Measurements from ENCODE around the gene AUTS2.

Gene AUTS2

DNA sequence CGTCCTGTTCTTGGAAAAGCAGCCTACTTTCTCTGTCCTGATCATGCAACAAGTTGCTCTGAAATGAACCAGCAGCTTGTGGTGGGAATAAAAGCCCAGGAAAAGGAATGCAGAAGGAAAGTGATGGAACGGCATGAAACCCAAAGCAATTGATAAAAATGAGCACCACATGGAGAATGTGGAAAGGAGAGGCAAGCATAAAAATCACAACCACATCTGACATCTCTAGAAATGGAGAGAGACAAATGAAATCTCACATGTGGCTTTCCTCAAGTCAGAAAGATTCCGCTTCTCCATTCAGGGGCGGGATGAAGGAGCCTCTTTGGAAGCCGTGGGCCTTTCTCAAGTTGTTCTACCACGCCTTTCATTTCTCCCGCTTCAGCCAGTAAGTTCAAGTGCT is 902.0 kb downstream of the AUTS2 start:
- DNase-seq (ENCODE audit: low spot score), result no peak

DNA sequence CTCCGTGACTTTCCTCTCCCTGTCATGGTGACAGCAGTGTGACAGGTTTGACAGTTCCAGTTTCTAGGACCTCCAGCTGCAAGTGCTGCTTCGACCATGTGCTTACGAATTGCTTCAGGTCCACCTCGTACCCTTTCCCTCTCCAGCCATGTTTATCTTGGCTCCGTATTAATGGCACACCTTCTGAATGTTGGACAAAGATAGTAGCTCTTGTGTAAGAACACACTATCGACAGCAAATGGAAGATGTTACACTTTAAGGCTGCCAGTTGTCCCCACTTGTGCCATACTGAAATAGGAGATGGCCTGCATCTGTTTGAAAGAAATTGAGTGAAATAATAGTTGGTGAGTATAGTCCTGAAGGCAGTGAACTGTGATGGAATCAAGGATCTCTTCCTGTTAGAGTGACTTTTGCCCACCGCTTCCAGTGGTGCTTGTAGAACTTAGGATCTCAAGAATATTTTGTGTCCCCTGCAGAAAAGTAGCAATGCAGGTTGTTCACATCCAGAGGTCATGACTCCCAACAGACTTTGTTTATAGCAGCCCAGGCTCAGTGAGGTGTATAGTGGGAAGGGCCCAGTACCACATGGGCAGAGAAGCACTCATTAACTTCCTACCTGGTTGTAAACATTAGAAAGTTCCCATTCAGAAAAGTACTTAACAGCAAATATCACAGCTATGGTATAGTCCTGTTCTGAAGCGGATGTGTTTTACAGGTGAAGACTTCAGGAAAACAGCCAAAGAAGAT is 904.0 kb downstream of the AUTS2 start:
- no peak for DNase-seq (ENCODE audit: low spot score)

DNA sequence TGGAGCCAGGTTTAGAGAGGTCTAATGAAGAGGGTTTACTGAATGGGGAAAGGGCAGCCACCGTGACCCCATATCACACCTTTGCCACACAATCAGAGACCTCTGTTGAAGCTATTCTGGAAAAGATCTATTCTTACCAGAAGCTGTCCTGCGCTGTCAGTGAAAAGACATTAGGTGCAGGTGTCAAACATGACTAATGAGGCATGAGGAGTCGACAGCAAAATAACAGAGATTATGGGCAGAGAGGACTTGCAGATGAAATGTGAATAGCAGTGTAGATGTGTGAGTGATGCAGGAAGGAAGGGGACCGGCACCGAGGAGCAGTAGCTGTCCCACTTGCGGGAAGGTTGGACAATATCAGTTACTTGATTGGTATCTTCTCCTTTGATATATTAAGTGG is 906.0 kb downstream of the AUTS2 start:
- DNase-seq (ENCODE audit: low spot score), result no peak

DNA sequence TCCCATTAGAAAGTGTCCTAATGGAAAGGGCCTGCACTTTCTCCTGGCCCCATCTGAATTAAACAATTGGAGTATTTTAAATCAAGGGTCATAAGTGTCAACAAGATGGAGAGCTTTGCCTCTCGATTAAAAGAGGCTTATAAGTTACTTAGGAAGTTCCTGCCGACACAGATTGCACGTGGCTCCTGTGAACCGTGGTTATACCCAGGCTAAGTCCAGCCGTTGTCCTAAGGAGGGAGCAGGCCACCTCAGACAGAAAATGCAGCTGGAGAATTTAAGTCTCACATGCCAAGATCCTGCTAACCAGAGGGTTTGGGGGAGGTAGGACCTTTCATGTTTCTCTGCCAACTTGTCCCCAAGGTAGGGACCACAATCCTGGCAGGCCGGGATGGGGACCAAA is 907.2 kb downstream of the AUTS2 start:
- no peak for DNase-seq (ENCODE audit: low spot score)

DNA sequence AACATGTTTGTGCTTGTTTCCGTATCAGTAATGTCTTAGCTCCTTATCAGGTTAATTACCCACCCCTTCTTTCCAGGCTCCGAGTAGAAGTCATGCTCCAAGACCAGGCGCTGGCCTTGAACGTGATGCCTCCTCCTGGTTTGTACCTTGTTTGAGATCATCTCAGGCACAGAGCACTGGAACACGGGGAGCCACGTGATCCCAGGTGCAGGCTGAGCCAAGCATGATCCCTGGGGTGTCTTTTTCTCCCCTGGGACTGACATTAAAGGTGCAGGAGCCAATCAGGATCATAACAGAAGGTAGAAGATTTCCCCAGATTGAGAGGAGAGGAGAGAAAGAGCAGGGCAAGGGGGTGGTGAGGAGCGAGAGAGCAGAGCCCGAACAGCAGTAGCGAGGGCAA is 907.6 kb downstream of the AUTS2 start:
- no peak for DNase-seq (ENCODE audit: low spot score)

DNA sequence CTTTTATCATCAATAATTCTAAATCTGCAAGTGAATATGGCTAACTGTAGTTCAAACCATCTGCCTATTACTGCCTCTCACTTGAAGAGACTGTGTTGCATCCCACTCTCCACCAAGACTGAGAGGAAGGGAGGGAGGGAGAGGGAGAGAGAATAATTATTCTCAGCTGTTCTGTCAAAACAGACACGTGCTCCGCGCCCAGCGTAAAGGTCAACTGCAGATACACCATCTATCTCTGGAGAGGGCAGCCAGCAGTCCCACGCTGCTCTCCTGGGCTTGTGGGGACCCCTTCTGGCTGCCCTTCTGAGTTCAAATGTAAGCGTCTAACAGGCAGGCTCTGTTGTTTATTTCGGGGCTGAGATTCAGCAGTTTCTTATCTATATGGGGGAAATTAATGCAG is 908.2 kb downstream of the AUTS2 start:
- DNase-seq (ENCODE audit: low spot score), result no peak

DNA sequence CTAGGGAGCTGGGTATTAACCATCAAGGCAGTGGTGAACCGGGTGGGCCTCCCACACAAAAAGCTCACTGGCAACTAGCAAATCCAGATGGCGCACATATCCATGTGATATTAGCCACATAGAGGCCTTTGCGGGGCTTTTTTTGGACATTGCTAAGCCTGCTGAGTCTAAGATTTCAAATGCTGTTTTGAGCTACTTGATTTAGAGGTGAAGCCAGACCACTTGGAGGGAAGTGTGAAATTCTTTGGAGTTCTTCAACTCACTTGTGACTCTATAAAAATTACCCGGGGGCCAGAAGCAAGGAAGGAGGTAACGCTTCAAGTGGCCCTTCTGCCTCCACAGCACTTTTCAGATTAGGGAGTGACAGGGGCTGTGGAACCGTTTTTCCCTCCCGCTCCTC is 913.9 kb downstream of the AUTS2 start:
- DNase-seq (ENCODE audit: low spot score), result no peak

DNA sequence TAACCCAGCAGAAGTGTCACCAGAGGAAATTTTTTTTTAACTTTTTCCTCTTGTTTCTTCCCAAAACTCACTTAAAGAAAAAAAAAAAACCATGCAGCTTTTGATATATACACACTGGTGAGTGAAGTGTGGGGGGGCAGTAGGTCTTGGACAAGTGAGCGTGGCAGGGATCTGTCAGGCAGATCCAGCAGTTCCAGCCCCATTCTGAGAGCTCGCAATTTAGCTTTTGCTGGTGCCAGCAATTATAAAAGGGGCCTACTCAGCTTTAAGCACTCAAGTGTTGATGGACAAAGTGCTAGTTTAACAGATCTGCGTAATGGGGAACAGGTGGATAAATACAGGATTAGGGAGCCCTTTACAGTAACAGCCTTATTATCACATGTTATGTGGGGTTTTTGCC is 914.5 kb downstream of the AUTS2 start:
- DNase-seq (ENCODE audit: low spot score), result no peak

DNA sequence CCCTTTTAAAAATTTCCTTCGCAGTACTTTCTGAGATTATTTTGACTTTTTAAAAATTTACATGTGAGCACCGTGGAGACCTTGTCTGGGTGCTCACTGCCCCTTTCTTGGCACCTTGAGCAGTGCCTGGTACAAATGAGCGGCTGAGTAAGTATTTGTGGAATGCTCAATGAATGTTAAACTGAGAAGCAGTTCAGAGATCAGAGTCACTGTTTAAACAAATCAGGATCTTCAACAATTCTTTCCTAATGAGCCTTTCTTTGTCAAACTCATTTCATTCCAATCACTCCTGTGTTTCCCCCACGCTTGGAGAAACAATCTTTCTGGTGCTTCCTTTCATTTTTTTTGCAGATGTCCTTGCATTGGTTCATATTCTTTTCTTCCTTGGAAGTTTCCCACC is 922.3 kb downstream of the AUTS2 start:
- no peak for DNase-seq (ENCODE audit: low spot score)

DNA sequence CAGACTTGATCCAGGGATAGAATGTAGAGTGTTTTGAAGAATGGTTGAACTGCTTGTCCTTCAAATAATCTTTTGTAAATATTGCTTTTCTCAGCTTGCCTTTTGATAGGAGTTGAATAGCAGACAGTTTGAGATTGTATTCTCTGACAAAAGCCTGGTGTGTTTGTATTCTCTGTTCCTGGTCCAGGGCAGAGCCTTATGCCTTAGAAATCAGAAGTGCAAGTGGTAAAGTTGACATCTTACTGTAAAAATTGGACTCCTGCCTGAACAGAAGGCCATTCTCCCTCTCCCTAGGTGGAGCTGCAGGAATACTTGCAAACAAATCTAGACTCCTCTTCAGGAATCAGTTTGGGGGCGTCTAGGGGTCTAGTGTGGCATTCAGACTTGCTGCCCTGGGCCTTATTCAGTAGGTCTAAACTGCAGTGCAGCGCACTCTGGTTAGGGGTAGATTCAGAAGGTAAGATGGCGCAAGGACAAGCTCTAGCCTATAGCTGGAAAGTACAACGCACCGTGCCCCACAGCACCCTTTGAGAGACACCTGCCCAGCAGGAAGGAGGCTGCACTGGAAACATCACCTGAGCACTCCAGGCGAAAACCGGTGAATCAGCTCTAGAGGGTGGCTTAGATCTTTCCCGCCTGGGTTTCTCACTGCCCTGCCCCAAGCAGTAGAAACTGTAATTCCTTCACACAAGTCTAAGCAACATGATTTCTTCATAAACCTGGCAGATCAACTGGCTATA is 925.1 kb downstream of the AUTS2 start:
- DNase-seq (ENCODE audit: low spot score), result no peak

DNA sequence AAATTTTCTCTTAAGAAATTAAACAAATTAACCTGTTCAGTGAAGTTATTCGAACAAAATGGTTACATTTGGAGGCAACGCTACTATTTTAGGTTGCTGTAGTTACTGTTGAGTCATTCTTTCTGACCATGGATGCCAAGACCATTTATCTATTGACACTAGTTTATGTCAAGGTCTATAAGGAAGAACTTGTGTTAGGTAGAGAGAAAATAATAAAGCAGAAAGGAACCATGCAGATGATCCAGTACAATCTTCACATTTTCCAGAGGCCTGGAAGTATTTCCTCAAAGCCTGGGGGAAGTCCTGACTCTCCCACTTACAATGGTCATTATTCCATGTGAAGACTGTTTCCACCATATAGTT is 925.7 kb downstream of the AUTS2 start:
- DNase-seq (ENCODE audit: low spot score), result no peak

DNA sequence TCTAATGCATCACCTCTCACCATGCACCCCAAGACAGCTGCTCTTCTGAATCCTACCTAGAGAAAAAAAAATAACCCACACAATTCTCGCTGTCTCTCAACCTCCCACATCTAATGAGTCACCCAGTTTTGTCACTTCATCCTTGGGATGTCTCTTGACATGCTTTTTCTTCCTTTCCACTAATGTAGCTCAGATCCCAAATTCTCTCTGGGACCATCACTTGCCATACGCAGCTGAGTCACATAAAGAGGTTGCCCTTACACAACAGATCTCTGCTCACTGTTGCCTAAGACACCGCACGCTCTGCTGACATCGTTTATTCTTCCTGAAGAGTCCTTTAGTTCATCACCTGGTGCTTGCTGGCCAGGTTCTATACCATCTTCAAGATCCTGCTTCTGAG is 927.7 kb downstream of the AUTS2 start:
- no peak for DNase-seq (ENCODE audit: low spot score)

DNA sequence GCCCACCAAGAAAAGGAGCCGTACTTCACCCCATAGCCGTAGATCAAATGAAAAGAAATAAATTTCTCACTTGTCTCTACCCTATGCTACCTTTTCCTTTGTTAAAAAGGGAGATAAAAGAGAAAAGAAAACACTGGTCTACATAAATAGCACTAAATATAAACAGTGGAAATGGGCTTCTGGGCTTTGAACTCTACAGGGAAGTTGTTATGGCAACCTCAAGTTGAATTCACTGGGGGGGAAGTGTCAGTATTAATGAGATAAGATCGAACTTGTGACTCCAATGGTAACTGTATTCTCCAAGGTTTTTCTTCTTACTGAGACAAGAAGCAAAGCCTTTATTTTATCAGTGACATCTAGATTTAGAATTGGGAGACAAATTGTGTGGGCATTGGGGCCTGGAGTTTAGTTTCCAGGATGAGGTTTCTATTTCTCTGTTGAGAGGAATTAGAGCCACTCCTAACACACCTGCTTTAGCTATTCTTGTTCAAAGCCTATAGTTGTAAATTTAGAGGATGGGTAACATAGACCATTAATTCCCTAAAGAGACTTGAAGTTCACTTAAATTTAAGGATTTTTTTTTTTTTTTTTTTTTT is 929.3 kb downstream of the AUTS2 start:
- DNase-seq (ENCODE audit: low spot score), result no peak

DNA sequence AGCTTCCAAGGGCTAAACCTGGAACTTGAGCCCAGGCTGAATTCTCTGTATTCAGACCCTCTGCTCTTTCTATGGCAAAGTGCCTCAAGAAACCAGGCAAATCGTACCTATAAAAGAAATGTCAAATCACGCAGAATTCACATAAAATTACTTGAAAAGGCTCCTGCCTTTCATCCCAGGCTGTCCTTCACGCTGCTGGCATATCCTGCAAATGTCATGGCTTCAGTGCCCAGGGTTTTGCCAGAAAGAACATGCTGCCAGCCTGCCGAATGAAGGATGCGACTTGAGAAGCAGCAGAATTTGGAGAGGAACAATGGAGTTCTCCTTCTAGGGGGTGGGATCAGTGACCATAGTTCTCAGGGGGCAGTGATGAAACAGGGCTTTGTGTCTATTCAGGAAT is 931.2 kb downstream of the AUTS2 start:
- no peak for DNase-seq (ENCODE audit: low spot score)

DNA sequence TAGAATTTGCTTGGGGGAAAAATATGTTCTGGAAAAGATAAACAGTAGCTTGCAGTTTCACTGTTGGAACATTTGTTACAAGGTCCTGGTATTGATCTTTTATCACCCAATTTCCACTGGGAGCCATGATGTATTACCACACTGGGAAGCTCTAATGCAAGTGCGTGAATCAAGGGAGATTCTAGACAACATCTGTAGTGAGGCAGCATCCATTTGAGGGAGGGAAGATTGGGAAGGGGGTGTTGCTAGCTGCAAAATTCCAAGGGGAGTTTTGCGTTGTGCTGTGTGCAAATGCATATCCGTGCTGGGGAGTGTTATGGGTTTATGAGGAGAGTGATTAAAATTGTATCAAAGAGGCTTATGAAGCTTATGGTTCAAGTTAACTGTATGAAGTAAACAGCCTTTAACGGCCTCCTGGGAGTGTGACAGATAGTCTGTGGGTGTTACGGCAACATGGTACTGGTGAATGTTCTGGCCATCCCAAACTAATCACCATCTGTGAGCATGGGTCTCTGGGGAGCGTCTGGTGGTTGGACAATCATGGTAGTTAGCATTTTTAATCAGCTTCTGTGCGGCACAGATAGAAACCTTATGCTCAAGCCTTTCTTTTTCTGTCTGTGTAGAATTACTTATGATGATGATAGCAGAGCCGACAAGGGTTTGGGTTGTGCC is 931.8 kb downstream of the AUTS2 start:
- DNase-seq (ENCODE audit: low spot score), result no peak

DNA sequence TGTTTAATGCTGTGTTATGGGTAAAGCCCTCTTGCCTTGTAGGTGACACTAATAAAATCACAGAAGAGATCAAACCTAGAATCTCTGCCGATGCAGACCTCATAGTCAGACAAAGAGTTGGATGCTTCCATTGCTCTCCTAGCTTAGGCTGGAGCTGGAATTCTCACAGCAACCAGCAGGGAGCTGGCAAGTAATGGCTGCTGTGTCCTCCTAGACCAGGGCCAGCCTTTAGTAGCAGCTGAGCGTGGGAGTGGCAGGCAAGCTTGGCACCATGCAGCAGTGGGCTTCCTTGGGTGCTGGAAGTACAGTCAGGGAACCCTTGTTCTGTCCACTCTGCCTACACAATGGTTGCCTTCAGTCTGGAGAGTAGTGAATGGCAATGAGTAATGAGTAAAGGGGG is 935.3 kb downstream of the AUTS2 start:
- no peak for DNase-seq (ENCODE audit: low spot score)

DNA sequence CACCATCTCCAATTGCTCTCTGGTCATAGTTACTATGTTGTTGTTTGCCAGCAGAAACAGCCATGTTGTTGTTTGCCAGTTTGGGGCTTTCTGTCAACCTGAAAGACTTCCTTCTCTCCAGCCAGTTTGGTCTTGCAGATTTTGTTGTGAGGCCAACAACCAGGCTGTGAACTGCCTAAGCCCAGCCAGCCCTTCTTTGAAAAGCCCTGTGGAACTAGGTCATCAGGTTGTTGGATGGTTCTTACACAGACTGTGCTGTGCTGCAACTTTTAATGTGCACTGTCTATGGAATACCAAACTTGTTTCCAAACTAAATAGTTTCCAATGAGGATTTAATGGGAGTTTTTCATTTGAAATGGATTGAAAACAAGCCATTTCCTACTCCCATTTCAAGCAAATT is 940.9 kb downstream of the AUTS2 start:
- no peak for DNase-seq (ENCODE audit: low spot score)

DNA sequence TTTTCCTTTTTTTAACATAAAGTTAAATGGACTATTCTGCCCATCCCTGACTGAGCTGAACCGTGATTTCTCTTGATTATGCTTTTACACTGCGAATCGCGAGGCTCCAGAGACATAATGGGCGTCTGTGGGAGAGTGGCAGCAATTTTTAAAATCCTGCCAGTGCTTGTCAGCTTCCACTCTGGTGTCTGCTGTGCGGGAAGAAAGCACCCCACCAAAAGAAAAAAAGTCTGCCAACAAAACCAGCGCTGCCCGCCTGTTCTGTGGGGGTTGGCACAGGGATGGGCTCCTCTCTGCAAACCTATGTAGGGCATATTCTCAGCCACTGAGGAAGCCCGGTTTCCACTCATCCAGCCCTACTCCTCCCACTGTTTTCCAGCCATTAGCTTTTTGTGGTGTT is 941.3 kb downstream of the AUTS2 start:
- no peak for DNase-seq (ENCODE audit: low spot score)

DNA sequence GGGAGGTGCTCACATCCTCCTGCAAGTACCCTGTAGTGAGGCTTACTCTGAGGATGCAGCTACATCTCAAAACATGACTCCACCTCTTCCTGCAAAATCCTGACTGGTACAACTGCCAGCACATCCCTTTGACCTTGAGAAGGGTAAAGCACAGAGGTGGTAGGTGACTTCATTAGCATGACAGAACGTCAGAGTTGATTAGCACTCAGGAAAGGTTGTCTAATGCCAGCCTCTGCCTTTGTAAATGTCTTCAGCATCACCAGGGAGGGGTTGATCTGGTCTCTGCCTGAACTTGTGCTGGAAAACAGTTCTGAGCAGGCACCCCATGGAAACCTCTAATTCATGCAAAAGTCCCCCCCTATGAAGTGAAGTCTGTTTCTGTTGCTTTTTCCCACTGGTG is 942.4 kb downstream of the AUTS2 start:
- DNase-seq (ENCODE audit: low spot score), result no peak

DNA sequence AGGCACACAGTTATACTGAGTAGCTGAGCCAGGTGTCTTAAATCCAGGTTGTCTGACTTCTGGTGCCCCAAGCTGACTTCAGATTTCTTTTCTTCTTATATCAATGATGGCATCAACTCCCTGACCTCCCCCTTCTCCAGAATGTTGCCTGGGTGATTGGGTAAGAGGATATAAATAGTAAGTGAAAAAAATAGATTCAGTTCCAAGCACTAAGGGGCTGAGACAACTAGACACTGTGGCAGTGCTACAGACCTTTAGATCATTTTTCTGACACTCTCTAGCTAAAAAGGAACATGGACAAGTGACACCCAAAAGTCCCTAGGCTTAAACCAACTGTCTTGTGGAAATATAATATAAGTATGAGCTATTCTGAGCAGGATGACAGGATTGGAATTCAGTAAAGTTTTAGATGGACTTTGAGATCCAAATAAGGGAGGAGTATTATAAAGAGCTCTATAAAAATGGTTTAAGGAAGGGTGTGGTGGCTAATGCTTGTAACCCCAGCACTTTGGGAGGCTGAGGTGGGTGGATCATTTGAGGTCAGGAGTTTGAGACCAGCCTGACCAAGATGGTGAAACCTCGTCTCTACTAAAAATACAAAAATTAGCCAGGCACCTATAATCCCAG is 944.6 kb downstream of the AUTS2 start:
- DNase-seq (ENCODE audit: low spot score), result no peak

DNA sequence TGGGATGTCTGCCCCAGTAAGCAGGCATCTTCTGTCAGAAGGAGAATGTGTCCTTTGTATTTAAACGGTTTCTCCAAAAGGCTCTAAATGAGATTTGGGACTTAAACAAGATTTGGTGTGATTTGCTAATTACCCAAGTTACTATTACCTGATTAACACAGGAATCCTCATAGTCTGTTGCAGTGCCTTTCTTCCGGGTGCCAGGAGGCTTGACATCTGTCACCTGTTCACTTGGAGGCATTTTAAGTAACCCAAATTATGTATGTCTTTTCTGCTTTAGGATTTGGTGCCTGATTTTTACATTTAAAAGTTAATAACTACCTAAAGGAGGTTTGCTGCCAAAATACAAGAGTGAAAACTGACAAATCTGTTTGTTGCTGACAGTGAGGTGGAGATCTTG is 945.7 kb downstream of the AUTS2 start:
- DNase-seq (ENCODE audit: low spot score), result no peak

DNA sequence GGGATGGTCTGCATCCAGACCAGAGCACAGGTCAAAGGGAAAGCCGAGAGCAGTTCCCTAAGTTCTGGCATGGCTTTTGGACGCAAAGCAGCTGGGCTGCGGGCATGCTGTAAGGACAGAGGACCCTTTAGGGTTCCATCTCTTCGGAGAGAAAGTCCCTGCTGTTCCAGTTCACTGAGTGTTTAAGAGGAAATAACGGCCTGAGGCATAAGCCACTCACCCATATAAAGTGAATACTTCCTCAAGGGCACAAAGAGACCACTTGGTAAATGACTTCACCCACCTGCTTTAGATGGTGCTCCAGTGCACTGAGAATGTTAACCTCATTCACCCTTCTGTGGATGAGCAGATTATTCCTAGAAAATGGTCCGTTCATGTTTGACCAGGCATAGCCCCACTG is 946.9 kb downstream of the AUTS2 start:
- no peak for DNase-seq (ENCODE audit: low spot score)

DNA sequence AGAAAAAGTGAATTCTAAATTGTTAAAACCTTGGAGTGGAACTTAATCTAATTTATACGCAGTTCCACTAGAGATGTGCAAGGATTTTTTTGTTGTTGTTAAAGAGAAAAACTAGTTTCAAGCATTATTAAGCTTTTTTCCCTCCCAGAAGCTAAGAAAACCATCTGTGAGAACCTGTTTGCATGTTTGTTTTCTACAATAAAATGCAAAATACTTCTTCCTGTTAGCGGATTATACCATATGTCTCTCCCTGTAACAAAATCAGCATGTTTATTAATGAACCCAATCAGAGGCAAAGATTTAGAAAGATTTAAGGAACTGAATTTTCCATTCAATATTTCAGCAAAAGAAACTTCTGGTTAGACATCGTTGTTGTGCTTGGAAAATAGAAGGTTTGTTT is 953.9 kb downstream of the AUTS2 start:
- DNase-seq (ENCODE audit: low spot score), result no peak
